Smooth muscle cell of the brain vasculature (primary cell): Measurements from ENCODE around the gene GOLGA2.
"Not testable (repeated sequence)": the region's sequence is repeated elsewhere in the genome, so short reads cannot be mapped to it uniquely, and the experiment has no call there.

ENCODE experiments used
- DNase-seq: peaks from one replicate; pipeline ENCODE4 v3.0.0-alpha.2; 2012; ENCODE audit warnings: low read depth, low spot score

GOLGA2 gene

GRCh38 chr9:128242124-128242523 lies 33.7 kb downstream of the GOLGA2 start:
- DNase-seq: no peak

- DNase-seq: no peak
These were observed 41.9 kb downstream of the GOLGA2 start for GRCh38 chr9:128233817-128234406.

GRCh38 chr9:128232528-128233428 lies 43.0 kb downstream of the GOLGA2 start:
- no peak for DNase-seq

- no peak for DNase-seq
These were observed 43.9 kb downstream of the GOLGA2 start for GRCh38 chr9:128231638-128232527.

GRCh38 chr9:128230897-128231296 lies 44.9 kb downstream of the GOLGA2 start:
- DNase-seq: not testable (repeated sequence)

GRCh38 chr9:128226412-128226801 lies 49.4 kb downstream of the GOLGA2 start:
- no peak for DNase-seq

GRCh38 chr9:128225770-128226411 lies 49.9 kb downstream of the GOLGA2 start:
- DNase-seq: no peak

GRCh38 chr9:128224877-128225276 lies 50.9 kb downstream of the GOLGA2 start:
- no peak for DNase-seq

GRCh38 chr9:128222880-128223670 lies 52.7 kb downstream of the GOLGA2 start:
- no peak for DNase-seq

GRCh38 chr9:128222026-128222425 lies 53.8 kb downstream of the GOLGA2 start:
- DNase-seq: no peak

GRCh38 chr9:128219831-128220230 lies 56.0 kb downstream of the GOLGA2 start:
- DNase-seq: no peak

- no peak for DNase-seq
These were observed 57.1 kb downstream of the GOLGA2 start for GRCh38 chr9:128218518-128219389.

GRCh38 chr9:128218172-128218517 lies 57.7 kb downstream of the GOLGA2 start:
- no peak for DNase-seq

- DNase-seq: no peak
These were observed 58.8 kb downstream of the GOLGA2 start for GRCh38 chr9:128216781-128217553.

- DNase-seq: no peak
These were observed 60.1 kb downstream of the GOLGA2 start for GRCh38 chr9:128215491-128216409.

GRCh38 chr9:128214571-128215490 lies 61.0 kb downstream of the GOLGA2 start:
- DNase-seq: no peak
